Measurements from ENCODE around the gene BCL2.

GRCh38 chr18:63259567-63260379, 59.8 kb downstream of the BCL2 start:
- TF ChIP-seq, protein P1, sequence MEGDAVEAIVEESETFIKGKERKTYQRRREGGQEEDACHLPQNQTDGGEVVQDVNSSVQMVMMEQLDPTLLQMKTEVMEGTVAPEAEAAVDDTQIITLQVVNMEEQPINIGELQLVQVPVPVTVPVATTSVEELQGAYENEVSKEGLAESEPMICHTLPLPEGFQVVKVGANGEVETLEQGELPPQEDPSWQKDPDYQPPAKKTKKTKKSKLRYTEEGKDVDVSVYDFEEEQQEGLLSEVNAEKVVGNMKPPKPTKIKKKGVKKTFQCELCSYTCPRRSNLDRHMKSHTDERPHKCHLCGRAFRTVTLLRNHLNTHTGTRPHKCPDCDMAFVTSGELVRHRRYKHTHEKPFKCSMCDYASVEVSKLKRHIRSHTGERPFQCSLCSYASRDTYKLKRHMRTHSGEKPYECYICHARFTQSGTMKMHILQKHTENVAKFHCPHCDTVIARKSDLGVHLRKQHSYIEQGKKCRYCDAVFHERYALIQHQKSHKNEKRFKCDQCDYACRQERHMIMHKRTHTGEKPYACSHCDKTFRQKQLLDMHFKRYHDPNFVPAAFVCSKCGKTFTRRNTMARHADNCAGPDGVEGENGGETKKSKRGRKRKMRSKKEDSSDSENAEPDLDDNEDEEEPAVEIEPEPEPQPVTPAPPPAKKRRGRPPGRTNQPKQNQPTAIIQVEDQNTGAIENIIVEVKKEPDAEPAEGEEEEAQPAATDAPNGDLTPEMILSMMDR (conservative IDR thresholded peaks at IDR 0.05 in 1 of 2, IDR thresholded peaks at IDR 0.05 in 1 of 2; ENCODE audit: extremely low read depth in 1 of 2, insufficient read depth in 1 of 2, low read depth in 1 of 2, low read length in 2 of 2), result no peak
- no peak for TF ChIP-seq EZH2 (IDR thresholded peaks at IDR 0.05; ENCODE audit: borderline replicate concordance, low read length)

Data from mammary epithelial cell (primary cell).